OCI-LY3 (cell line): ENCODE measurements around the gene ZBTB24.

Experiments used
- CTCF ChIP-seq: fragments of 200-600, 300-600 bp; sonication (generic); IDR thresholded peaks from 2 replicates; pipeline ENCODE4 v1.5.1; 2014; ENCODE audit warnings: antibody characterized with exemption, low read length, low read depth
- EZH2phosphoT487 ChIP-seq: fragments of 200-600 bp; shearing (Covaris generic); IDR thresholded peaks from 2 replicates; pipeline ENCODE4 v1.6.1; 2018; ENCODE audit warnings: antibody characterized with exemption, mixed run types, low read depth

GRCh38 chr6:109461733-109462526 is 21.1 kb downstream of the ZBTB24 start:
- no peak for TF ChIP-seq CTCF
- no peak for TF ChIP-seq EZH2phosphoT487
